AG10803 (cell line): ENCODE measurements around the gene KDF1.

Source experiments
- DNase-seq: peaks from one replicate; pipeline ENCODE4 v3.0.0; 2010; ENCODE audit warnings: low read depth
- H3K4me3 ChIP-seq: 2 replicates; pipeline ENCODE4 v1.5.1; 2011; ENCODE audit warnings: mild to moderate bottlenecking, low read length, control low read depth
- CTCF ChIP-seq: conservative IDR thresholded peaks from 2 replicates; pipeline ENCODE4 v1.5.1; 2011; ENCODE audit warnings: mild to moderate bottlenecking, low read length, control low read depth, inconsistent platforms

KDF1 gene

GRCh38 chr1:26922901-26923300 is 37.4 kb downstream of the KDF1 start:
- no peak for DNase-seq
- no peak for TF ChIP-seq CTCF
- H3K4me3 ChIP-seq: peak overlapping the region; percentile 87

- H3K4me3 ChIP-seq: peak overlapping the region; percentile 87
- no peak for TF ChIP-seq CTCF
- no peak for DNase-seq
Measured at GRCh38 chr1:26922431-26922729, 37.9 kb downstream of the KDF1 start.

- TF ChIP-seq CTCF: no peak
- H3K4me3 ChIP-seq: peak within 1 kb of the TSS; percentile 87
- DNase-seq: peak; percentile 96
Measured at GRCh38 chr1:26921540-26922430, 38.5 kb downstream of the KDF1 start, which contains the start of gene NUDC. Gene NUDC, plus strand, starts transcription at chr1:26921743. Its CDS starts 106 bp downstream, at chr1:26921849.

GRCh38 chr1:26921126-26921539 is 39.1 kb downstream of the KDF1 start:
- peak overlapping the region; percentile 59 for H3K4me3 ChIP-seq
- no peak for TF ChIP-seq CTCF
- DNase-seq: no peak

- TF ChIP-seq CTCF: no peak
- no peak overlapping the region for H3K4me3 ChIP-seq
- DNase-seq: no peak
Measured at GRCh38 chr1:26915204-26915842, 44.9 kb downstream of the KDF1 start.

GRCh38 chr1:26913754-26914619 is 46.3 kb downstream of the KDF1 start, which contains the start of gene NR0B2:
Gene NR0B2, minus strand, starts transcription at chr1:26913975. Its CDS starts 35 bp downstream, at chr1:26913940.
- no peak for TF ChIP-seq CTCF
- no peak for DNase-seq
- no peak within 1 kb of the TSS for H3K4me3 ChIP-seq
